Measurements from ENCODE around the gene ITFG2.

DNA sequence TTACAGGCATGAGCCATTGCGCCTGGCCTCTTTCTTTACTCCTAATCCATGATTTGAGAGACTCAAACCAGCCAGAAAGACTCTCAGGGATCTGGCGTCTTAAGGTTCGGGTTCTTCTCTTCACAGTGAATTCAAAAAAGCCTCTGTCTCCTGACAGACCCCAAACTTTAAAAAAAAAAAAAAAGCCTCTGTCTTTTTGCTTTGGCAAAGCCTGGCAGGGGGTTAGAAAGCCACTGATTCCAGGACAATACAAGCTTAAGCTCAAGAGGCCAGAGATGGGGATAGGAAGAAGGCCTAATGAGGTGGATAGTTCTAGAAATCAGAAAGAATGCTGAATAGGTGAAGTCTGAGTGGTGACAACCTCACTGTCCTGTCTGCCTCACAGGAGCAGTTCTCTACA, 13.6 kb downstream of the ITFG2 start:
- TF ChIP-seq, protein P1, sequence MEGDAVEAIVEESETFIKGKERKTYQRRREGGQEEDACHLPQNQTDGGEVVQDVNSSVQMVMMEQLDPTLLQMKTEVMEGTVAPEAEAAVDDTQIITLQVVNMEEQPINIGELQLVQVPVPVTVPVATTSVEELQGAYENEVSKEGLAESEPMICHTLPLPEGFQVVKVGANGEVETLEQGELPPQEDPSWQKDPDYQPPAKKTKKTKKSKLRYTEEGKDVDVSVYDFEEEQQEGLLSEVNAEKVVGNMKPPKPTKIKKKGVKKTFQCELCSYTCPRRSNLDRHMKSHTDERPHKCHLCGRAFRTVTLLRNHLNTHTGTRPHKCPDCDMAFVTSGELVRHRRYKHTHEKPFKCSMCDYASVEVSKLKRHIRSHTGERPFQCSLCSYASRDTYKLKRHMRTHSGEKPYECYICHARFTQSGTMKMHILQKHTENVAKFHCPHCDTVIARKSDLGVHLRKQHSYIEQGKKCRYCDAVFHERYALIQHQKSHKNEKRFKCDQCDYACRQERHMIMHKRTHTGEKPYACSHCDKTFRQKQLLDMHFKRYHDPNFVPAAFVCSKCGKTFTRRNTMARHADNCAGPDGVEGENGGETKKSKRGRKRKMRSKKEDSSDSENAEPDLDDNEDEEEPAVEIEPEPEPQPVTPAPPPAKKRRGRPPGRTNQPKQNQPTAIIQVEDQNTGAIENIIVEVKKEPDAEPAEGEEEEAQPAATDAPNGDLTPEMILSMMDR (IDR thresholded peaks at IDR 0.05; ENCODE audit: low read depth, low read length), result no peak
- no peak for TF ChIP-seq EZH2phosphoT487 (IDR thresholded peaks at IDR 0.05; ENCODE audit: low read depth)

All from OCI-LY3 (cell line).